Kidney (tissue), 14 donors: ENCODE results near the gene ANKS1B. TPM values are rescaled to one million over a fixed set of nuclear protein-coding genes. Genes with fewer than 3 reads are reported as not detected.

Source experiments
- DNase-seq, 5 donors: peaks; one replicate each; pipeline ENCODE4 v3.0.0-alpha.2; 2013 to 2020
- FAIRE-seq: peaks from 2 replicates; lab custom pipeline; 2012; peaks lifted over from hg19 to GRCh38; lab: Jason Lieb, UNC
- H3K27ac ChIP-seq, 2 donors: one replicate each; pipeline ENCODE4 v1.7.0; 2013; ENCODE audit warnings: low read depth in 2 of 2, low read length in 2 of 2, inconsistent platforms in 1 of 2
- H3K27me3 ChIP-seq: one replicate; pipeline ENCODE4 v1.7.1; 2013; ENCODE audit warnings: low read length, inconsistent platforms; ENCODE audit not compliant: control insufficient read depth, insufficient read depth
- H3K36me3 ChIP-seq, 3 donors: one replicate each; pipeline versions ENCODE4 v1.7.0 to v1.7.1; 2013; ENCODE audit warnings: low read length in 3 of 3, control low read depth in 1 of 3, inconsistent platforms in 1 of 3; ENCODE audit not compliant: insufficient read depth in 3 of 3, control insufficient read depth in 2 of 3
- H3K4me1 ChIP-seq, 3 donors: one replicate each; pipeline versions ENCODE4 v1.7.0 to v1.7.1; 2013; ENCODE audit warnings: low read length in 3 of 3, inconsistent platforms in 1 of 3, low read depth in 1 of 3; ENCODE audit not compliant: control insufficient read depth in 2 of 3, insufficient read depth in 2 of 3
- H3K4me3 ChIP-seq, 3 donors: one replicate each; pipeline versions ENCODE4 v1.7.0 to v1.8.1; 2013; ENCODE audit warnings: low read length in 3 of 3, control low read depth in 1 of 3, inconsistent platforms in 1 of 3
- H3K9ac ChIP-seq, 3 donors: one replicate each; pipeline versions ENCODE4 v1.7.0 to v1.7.1; 2013; ENCODE audit warnings: low read length in 3 of 3, control low read depth in 1 of 3, inconsistent platforms in 1 of 3
- H3K9me3 ChIP-seq, 3 donors: one replicate each; pipeline versions ENCODE4 v1.7.0 to v1.7.1; 2013; ENCODE audit warnings: low read length in 3 of 3, control low read depth in 1 of 3, inconsistent platforms in 1 of 3; ENCODE audit not compliant: control insufficient read depth in 2 of 3, insufficient read depth in 1 of 3
- CTCF ChIP-seq: IDR thresholded peaks from 3 replicates; pipeline ENCODE4 v1.5.1; 2012; ENCODE audit warnings: mild to moderate bottlenecking, moderate library complexity, borderline replicate concordance; ENCODE audit not compliant: insufficient read depth; ENCODE audit errors: extremely low read depth
- intact Hi-C: fragments of 100-400 bp; cut with DNase I; formaldehyde crosslinking; loops from one replicate; pipeline ENCODE4 v1.11.1; 2022
- polyA plus RNA-seq: library from polyadenylated mRNA; stranded (reverse); fragments of 350-450 nt; fragmentation: Illumina TruSeq; extraction: RNeasy Lipid Tissue Mini Kit (QIAGEN cat#74804); gene quantifications from one replicate; pipeline ENCODE4 v1.2.3, GENCODE V29; 2014; ENCODE audit warnings: low read depth, low replicate concordance; ENCODE audit not compliant: insufficient read depth
- total RNA-seq: library from RNA; stranded (reverse); fragmentation: NEBNext Ultra II Directional; extraction: Animal tissue kit (Norgen Biotek cat#: 25700); gene quantifications from one replicate; pipeline ENCODE4 v1.2.1, GENCODE V29; 2021
- donor health status: control.
- donor health status: control.
- donor health status: control.
- donor health status: control.
- donor health status: control.
- donor health status: DM: yes; HTN: yes; CAD: no.
- donor health status: Normal renal cell carcinoma (clear cell type).

The ANKS1B gene
- total and polyA plus RNA-seq, 2 donors from 2014 or later: 1.7 to 5.8 TPM

GRCh38 chr12:99824900-99825542 lies 159.7 kb downstream of the ANKS1B start:
- Histone ChIP-seq H3K9ac (no peak overlapping the region), H3K4me3 (no peak overlapping the region), H3K36me3 (no peaks in the 10 kb centered on the region), H3K9me3 (no peaks in the 10 kb centered on the region), H3K27ac (no peak overlapping the region), H3K27me3 (no peaks in the 10 kb centered on the region), H3K4me1 (no peaks in the 10 kb centered on the region)
- no peak for FAIRE-seq
- intact Hi-C loops: no loop called here
- DNase-seq: peak in 4 of 5 donors; percentile 30 to 73 (median 56)
- no peak for TF ChIP-seq CTCF

GRCh38 chr12:99822273-99822672 lies 162.5 kb downstream of the ANKS1B start:
- intact Hi-C loops: no loop called here
- Histone ChIP-seq H3K9ac (no peak overlapping the region), H3K27ac (no peak overlapping the region), H3K9me3 (no peaks in the 10 kb centered on the region), H3K4me3 (no peak overlapping the region), H3K4me1 (no peaks in the 10 kb centered on the region), H3K36me3 (no peaks in the 10 kb centered on the region), H3K27me3 (no peaks in the 10 kb centered on the region)
- no peak for TF ChIP-seq CTCF
- DNase-seq (no peak), FAIRE-seq (no peak)

GRCh38 chr12:99810718-99811593 lies 173.8 kb downstream of the ANKS1B start:
- Histone ChIP-seq H3K4me3 (no peak overlapping the region), H3K9me3 (no peaks in the 10 kb centered on the region), H3K9ac (no peak overlapping the region), H3K27ac (no peak overlapping the region), H3K36me3 (no peaks in the 10 kb centered on the region), H3K27me3 (no peaks in the 10 kb centered on the region), H3K4me1 (no peaks in the 10 kb centered on the region)
- peak; percentile 27 for TF ChIP-seq CTCF
- DNase-seq (peak in 2 of 5 donors; percentile 32 to 36), FAIRE-seq (peak; percentile 78)
- intact Hi-C loops: no loop called here
